Stimulated activated CD4-positive, alpha-beta T cell treated with anti-CD3 and anti-CD28 coated beads, TNF-alpha, amount 100 ng/mL, for 4 hours (primary cell): ENCODE data around the gene SLC39A6.
"Not testable (repeated sequence)": the region's sequence is repeated elsewhere in the genome, so short reads cannot be mapped to it uniquely, and the experiment has no call there.

ENCODE experiments used
- DNase-seq, 3 experiments: peaks; one replicate each; pipeline ENCODE4 v3.0.0-alpha.2; 2020; ENCODE audit warnings: low read depth in 3 of 3

Gene SLC39A6

GRCh38 chr18:36129300-36130038 lies at the start of gene SLC39A6, which contains the start of gene ELP2:
Gene SLC39A6, minus strand, starts transcription at chr18:36129340. Its CDS starts 2,333 bp downstream, at chr18:36127007.
Gene ELP2, plus strand, starts transcription at chr18:36129899. Its CDS starts 35 bp downstream, at chr18:36129934.
- peak; percentile 89 to 92 (median 92) for DNase-seq

GRCh38 chr18:36177913-36178312 lies 48.8 kb upstream of the SLC39A6 start:
- no peak for DNase-seq

GRCh38 chr18:36176711-36177110 lies 47.6 kb upstream of the SLC39A6 start:
- no peak for DNase-seq

DNA sequence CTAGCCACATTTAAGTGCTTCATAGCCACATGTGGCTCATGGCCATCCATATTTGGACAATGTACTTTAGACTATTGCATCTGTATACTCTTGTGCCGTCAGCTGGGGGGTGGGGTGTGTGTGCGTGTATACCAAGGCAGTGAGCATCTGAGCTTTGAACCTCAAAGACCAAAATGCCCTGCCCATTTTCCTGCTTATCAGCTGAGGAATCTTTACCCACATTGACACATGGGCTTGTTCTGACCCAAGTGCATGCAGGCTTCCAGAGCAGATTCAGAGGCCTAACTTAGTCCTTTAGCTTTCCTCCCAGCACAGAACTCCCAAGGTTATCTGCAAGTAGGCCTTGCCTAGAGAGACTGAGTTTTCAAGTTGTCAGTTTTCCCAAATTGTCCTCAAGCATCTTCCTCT lies 47.0 kb upstream of the SLC39A6 start:
- no peak for DNase-seq

DNA sequence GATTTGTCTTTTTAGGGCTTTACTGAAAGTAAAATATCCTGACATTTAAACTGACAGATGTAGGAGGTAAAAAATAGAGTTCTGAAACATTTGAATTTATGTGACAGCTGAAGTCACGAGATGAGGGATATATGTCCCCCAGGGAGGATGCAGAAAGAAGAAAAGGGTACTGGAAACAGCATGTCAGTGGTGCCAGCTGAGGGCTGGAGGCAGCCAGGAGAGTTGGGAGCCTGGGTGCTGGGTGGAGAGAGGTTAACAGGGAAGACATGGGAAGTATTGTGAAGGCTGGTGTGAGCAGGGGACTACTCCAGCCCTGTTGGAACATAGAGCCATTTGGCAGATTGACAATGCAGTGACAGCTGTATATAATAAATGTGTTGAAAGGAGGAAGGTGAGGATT lies 46.3 kb upstream of the SLC39A6 start:
- DNase-seq = no peak

DNA sequence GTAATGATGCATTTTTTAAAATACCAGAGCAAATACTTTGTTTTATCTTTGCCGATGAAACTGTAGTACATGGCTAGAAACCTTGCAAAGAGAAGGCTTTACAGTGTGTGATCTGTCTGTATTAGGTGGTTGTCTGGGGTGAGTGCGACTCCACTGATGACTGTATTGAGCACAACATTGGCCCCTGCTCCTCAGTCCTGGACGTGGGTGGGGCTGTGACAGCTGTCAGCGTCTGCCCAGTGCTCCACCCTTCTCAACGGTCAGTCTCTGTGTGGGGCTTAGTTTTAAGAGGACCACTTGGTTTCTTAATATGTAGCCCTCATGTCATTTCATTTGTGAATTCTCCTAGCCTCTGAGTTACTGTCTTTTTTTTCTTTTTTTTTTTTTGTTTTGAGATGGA lies 40.8 kb upstream of the SLC39A6 start:
- no peak for DNase-seq

DNA sequence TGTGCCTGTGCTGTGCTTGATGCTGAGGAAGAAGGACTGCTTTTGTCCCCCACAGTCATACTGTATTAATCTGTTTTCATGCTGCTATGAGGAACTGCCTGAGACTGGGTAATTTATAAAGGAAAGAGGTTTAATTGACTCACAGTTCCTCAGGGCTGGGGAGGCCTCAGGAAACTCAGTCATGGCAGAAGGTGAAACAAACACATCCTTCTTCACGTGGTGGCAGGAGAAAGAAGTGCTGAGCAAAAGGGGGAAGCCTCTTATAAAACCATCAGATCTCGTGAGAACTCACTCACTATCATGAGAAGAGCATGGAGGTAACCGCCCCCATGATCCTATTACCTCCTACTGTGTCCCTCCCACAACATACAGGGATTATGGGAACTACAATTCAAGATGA lies 39.2 kb upstream of the SLC39A6 start:
- DNase-seq = not testable (repeated sequence)

GRCh38 chr18:36167692-36168218 lies 38.6 kb upstream of the SLC39A6 start:
- DNase-seq = no peak

- no peak for DNase-seq
Observed at GRCh38 chr18:36162981-36163380, 33.8 kb upstream of the SLC39A6 start.

- no peak for DNase-seq
Observed at GRCh38 chr18:36160959-36161371, 31.8 kb upstream of the SLC39A6 start.

DNA sequence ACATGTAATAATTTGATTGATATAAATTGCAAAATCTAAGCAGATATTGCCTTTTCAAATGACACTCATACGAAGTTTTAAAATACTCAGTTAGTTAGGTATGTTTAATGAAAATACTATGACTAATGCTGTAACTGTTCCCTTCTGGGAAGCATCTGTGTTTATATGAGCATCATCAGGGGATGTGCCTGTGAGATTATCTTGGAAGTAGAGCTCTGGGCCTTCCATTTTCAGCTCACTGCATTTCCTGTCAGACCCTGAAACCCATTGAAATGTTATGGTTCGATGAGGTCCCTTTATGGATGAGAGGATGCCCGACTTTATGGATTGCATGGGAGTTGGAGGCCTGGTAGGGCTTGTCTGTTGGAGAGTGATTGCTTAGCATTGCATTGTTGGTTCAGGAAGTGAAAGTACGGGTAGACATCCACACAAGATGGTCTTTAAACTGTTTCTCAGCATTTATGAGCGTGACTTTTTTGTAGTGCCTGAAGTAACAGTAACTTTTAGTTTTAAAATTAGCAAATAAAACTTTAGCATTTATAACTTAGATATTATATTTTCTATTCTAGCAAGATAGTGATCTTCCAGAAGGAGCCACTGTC lies 29.2 kb upstream of the SLC39A6 start:
- DNase-seq = no peak

DNA sequence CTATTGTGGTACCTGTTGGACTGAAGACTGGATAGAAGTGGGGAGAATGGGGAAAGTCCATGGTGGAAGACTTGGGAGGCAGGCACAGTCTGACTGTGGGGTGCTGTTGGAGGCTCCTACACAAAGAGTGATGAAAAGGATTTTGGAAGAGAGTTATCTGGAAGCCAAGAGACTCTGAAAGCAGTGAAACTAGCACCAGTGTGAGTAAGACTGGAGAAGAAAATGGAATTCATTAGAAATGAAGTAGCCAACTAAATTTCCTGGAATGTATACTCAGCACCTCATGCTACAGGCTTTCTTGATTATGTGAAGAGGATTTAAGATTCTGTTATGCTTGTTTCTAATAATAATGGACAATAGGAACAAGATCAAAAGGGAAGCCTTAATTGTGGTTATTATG lies 28.3 kb upstream of the SLC39A6 start:
- DNase-seq = no peak

GRCh38 chr18:36155851-36156757 lies 27.0 kb upstream of the SLC39A6 start:
- DNase-seq = no peak

- no peak for DNase-seq
Observed at GRCh38 chr18:36153771-36154170, 24.6 kb upstream of the SLC39A6 start.

DNA sequence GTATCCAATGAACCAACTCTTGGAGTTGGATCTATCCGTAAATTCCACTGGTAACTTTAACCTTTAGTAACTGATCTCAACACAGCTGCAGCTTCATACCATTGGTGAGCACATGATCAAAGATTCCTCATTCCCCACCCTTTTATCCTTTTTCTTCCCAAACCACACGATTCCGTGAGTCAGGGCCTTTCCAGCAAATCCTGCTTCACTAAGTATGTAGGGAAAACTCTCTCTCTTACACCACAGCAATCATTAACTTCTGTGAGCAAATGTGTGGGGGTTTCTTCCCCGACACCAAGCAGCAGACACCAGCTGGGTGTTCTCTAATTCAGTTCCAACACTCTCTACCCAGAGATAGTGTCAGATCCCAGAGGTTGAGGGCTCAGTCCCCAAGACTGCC lies 24.1 kb upstream of the SLC39A6 start:
- DNase-seq = no peak

DNA sequence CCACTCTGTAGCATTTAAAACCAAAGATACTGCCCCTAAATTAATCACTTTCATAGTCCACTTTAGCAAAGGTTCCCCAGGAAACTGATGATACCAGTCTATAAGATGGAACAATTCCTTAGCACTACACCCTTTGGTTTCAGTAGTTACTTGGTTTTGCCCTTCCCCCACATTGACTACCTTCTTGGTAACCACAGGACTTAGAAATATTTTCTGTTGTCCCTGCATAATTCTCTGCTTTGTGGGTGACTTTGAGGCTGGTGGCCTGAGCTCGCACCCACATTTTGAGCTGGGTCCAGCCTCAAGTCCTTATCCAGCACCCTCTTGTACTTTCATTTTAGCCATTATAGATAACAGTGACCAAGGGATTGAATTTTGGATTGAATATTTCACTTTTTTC lies 23.6 kb upstream of the SLC39A6 start:
- no peak for DNase-seq

- no peak for DNase-seq
Observed at GRCh38 chr18:36149514-36150289, 20.6 kb upstream of the SLC39A6 start.

DNA sequence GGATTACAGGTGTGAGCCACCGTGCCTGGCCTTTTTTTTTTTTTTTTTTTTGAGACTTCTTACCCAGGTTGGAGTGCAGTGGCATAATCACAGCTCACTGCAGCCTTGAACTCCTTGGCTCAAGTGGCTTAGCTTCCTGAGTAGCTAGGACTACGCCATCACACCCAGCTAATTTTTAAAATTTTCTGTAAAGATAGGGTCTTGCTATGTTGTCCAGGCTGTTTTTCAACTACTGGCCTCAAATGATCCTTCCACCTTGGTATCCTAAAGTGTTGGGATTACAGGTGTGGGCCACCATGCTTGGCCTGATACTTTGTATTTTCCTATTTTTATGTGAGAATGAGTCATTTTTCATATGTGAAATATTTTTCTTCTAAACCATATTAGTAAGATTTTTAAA lies 14.3 kb upstream of the SLC39A6 start:
- no peak for DNase-seq

GRCh38 chr18:36142751-36143150 lies 13.6 kb upstream of the SLC39A6 start:
- DNase-seq = no peak

- no peak for DNase-seq
Observed at GRCh38 chr18:36141576-36141975, 12.4 kb upstream of the SLC39A6 start.

DNA sequence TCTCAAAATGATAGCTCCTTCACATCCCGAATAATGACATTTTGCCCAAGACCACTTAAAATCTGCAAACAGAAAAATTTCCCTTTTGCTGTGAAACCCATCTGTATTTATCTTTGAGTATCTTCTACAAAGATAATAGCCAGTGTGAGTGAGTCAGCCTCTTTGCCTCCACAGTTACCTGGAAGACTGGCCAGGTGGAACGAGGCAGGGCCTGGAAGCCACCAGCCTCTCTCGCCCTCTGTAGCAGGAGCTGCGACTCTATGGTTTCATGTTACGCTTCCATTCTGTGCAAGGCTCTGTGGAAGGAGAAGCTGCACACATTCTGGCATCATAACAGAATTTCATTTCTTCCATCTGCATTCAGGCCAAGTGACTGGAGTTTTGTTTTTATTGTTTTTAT lies 10.1 kb upstream of the SLC39A6 start:
- DNase-seq = no peak
